GM19025 (cell line): ENCODE measurements around the gene SPA17.
A peak's percentile ranks its signal among the peaks of the same experiment; 100 is the strongest.

Experiments
- ATAC-seq: cut with Tn5 transposase; IDR thresholded peaks from one replicate; pipeline ENCODE4 v1.9.1; 2021; ENCODE audit warnings: mild to moderate bottlenecking, low read depth, moderate library complexity; ENCODE audit not compliant: unreplicated experiment

The SPA17 gene

GRCh38 chr11:124673333-124674167 lies at the start of gene SPA17, which contains the start of gene SIAE:
SPA17 (plus strand) TSS chr11:124673904; CDS start chr11:124675265, 1,361 bp downstream.
SIAE (minus strand) TSS chr11:124673739; CDS start chr11:124673708, 31 bp downstream.
- peak; percentile 90 for ATAC-seq

GRCh38 chr11:124625504-124626168 lies 48.1 kb upstream of the SPA17 start:
- no peak for ATAC-seq

- ATAC-seq, result no peak
Observed at GRCh38 chr11:124627546-124627945, 46.2 kb upstream of the SPA17 start.

DNA sequence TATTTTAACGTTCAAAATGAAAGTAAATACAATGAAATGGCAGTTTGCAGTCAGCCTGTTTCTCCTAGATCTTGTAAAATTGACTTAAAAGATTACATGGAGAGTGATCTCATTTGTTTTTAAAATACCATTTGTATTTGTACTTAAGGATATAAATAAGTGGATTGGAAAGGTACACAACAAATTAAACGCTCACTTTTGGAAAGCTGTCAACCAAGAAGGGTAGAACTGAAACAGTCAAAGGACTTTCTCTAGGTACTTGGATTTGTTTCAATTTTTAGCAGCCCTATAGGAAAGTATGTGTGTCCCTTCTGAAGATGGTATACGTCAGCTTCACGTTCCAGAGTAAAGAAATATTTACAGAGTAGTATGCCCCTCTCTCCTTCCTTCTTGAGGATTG lies 43.7 kb upstream of the SPA17 start:
- ATAC-seq, result no peak

- no peak for ATAC-seq
Observed at GRCh38 chr11:124633355-124633754, 40.3 kb upstream of the SPA17 start.

DNA sequence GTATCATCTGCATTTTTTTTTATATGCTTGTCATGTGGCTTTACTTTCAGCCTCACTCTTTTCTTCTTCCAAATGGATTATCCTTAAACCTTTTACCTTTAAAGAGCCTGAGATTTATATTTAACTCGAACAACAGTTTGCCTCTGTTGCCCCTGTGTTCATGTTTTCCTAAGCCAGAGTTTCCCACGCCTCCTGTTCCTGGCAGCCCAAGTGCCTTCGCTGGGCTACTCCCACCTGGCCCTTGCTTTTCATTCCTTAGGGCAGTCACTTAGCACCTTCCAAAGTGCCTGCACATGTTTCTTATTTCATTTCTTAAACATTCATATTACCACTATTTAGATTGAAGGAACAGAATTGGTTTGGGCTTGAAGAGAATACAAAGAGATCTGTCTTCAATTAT lies 37.8 kb upstream of the SPA17 start:
- ATAC-seq, result no peak

DNA sequence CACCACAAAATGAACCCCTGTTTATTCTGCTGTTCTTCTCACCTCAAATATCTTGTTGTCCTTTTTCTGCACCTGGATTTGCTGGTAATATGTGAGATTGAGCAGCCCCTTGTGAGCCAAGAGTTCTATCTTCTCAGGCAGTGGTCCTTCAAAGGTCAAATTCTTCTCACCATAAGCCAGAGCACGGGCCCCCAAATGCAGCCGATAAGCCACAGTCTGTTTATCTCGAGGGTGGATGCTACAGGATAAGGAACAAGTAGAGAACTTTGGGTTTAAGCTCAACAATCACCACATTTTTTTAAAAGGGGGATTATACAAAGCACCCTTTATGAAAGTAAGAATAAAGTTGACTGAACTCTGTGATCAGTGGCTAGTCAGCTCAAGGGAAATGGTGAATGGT lies 35.2 kb upstream of the SPA17 start:
- no peak for ATAC-seq

DNA sequence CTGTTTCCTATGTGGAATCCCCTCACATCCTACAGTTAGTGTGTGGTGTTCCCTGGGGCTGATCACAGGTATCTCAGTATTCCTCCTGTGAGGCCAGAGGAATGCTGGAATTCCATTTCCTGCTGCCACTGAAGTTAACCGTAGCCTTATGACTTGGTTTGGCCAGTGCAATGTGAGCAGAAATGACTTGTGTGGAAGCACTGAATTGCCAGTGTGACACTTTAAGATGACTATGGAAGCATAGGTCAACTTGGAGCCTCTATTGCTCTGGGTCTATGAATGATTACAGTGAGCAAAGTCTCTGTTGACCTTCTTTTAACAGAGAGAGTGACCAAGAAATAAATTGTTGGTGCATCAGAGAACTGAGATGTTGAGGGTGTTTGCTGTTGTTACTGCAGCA lies 34.5 kb upstream of the SPA17 start:
- no peak for ATAC-seq

DNA sequence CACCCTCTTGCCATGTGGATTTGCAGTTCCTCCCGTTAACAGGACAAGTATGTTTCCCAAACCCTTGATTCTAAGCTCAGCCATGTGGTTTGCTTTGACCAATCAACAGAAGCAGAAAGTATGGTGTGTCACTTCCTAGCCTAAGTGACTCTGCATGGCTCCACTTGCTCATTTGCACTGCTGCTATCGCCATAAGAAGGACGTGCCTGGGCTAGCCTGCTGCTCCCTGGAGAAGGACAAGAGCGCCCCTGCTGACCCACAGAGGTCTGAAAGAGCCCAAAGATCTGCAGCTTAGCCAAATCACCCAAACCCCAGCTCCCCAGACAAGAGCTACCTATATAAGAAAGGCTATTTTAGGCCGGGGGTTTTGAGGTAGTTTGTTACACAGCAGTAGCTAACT lies 33.0 kb upstream of the SPA17 start:
- ATAC-seq, result no peak

- no peak for ATAC-seq
Observed at GRCh38 chr11:124642628-124643027, 31.1 kb upstream of the SPA17 start.

DNA sequence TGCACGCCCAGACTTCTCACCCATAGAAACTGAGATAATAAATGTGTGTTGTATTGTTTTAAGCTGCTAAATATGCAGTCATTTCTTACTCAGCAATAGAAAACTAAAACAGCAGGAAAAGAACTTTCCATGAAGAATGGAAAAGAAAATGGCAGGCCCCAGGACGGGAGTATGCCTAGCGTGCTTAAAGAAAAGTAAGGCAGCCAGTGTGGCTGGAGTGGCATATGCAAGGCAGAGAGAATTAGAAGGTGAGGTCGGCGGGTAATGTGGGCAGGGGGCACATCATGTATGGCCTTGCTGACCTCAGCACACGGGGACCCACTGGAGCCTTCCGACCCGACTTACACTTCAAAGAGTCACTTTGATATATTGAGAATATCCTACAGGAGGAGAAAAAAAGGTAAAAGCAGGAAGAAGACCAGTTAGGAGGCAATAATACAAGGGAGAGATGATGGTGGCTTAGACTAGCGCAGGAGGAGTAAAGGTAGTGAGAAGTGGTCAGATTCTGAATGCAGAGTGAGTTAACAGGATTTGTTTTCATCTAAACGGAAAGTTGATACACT lies 30.6 kb upstream of the SPA17 start:
- ATAC-seq, result no peak

DNA sequence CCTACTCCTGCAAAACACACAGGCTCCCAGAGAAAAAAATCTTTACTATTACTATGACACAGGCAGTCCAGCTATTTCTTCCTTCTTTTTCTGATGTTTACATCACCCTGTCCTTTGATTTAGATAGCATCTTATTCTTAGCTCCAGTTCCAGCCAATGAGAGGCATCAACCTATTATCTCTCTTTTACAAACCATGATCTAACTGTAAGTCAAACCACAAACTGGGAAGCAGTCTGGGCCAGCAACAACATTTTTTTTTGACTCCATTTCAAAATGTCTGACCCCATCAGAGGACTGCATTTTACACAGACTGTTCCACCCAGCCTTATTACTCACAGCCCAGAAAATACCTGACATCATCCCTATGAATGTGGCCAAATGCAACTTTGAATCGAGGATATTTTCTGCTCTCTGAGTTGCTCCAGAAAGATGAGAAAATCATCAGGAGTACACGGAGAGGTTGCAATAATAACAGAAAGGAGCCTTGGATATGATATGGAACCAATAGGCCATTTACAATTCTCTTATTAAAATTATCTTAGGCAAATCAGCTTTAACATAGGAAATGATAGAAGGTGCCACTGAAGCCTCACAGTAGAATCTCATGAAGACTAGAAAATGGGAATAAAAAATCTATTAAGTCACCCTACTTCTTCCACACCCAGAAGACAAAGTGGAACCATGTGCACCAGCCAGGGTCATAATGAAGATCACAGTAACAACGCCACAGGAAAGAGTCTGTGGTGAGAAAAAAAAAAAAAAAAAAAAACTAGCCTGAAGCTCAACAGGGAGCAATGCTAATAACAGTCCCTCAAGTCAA lies 29.9 kb upstream of the SPA17 start:
- ATAC-seq, result no peak

DNA sequence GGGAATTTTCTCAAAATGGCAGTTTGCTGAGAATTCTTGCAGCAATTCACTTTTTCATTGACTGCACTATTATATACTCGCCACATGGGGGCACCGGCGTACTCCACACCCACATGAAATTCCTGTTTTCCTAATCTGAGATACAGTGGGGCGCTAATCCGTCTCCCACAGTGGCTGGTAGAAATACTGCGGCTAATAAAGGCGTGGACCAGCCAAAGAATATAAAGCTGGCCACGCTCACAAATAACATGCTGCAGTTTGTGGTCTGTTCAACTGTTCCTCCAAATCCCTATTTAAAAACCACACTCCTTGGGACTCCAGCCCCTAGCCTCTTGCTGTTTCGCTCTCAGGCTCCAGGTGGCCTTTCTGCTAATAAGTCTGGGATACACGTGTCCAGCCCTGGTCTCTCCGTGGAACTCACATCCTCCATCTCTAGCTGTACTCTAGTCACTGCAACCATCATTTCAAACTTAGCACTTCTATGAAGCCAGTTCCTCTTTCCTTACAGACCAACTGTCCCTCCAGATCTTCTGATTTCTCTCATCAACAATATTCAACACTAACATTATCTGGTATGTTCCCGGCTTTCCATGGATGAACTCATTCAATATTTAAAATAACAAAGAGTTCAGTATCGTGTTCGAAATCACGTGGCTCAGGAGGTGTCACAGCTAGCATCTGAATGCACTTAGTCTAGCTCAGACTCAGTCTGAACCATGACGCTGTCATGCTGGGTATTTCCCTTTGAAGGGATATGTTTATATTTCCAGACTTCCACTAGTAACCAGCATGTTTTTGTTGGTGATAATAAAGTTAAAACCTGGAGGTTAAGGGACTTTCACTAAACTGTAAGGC lies 29.1 kb upstream of the SPA17 start:
- ATAC-seq, result no peak

GRCh38 chr11:124646148-124646547 lies 27.6 kb upstream of the SPA17 start:
- no peak for ATAC-seq

GRCh38 chr11:124648610-124649009 lies 25.1 kb upstream of the SPA17 start:
- ATAC-seq, result no peak

GRCh38 chr11:124656774-124657630 lies 16.7 kb upstream of the SPA17 start:
- ATAC-seq, result no peak

GRCh38 chr11:124657904-124658303 lies 15.8 kb upstream of the SPA17 start:
- ATAC-seq, result no peak

DNA sequence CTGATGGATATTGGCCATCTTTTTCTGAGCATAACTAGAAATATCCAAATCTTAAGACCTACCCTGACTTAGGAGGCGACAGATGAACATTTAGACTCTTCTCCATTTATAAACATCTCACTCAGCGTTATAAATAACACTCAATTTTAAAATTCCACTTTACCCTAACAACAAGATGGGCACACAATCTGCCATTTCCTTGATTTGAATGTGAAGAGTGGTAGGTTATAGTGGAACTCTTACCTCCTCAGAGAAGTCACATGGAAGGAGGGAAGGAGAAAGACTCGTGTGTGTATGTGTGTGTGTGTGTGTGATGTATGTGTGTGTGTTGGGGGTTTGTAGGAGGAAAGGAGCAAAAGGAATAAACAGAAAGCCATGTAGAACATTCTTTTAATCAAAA lies 15.2 kb upstream of the SPA17 start:
- ATAC-seq, result no peak

GRCh38 chr11:124658986-124659385 lies 14.7 kb upstream of the SPA17 start:
- ATAC-seq, result no peak
